ENCODE results near the gene PTPN20. TPM values are rescaled to one million over a fixed set of nuclear protein-coding genes. Genes with fewer than 3 reads are reported as not detected.
"Not testable (repeated sequence)": the region's sequence is repeated elsewhere in the genome, so short reads cannot be mapped to it uniquely, and the experiment has no call there.

Gene PTPN20
- total RNA-seq, 2 experiments from 2014 or later, result 2.2 to 2.5 TPM

DNA sequence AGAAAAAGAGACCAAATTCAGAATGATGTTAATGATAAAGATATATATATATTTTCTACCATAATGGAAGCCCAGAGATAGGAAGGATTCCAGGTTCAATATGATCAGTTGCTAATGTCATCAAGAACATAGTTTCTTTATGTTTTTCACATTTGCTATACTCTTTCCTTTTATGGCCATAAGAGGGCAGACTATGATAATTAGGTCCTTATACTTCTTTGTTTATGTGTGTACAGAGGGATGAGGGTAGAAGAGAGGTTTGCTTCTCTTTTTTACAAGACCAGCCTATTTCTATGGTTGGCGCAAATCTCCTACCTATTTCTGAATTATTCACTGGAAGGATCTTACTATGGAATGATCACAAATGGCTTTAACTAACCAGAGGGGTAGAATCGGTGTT, 52.1 kb downstream of the PTPN20 start:
- not testable (repeated sequence) for H3K36me3 ChIP-seq (ENCODE audit: insufficient read depth, low read length)

DNA sequence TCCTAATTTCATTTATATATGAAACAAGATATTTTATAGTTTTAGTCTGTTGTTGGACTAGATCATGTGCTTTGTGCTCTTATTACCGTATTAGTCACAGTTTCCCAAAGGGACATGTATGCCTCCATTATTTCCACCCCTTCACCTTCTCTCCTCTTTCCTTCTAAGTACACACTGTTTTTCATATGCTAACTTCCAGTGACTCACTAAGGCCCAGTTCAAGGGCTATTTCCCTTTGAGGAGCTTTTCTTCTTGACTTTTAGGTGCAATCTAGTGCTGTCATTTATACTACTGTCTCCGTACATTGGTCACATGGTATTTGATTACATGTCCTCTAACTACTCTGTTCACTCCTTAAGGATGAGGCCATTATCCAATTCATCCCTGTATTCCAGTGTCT, 55.8 kb downstream of the PTPN20 start:
- H3K27me3 ChIP-seq (ENCODE audit: control insufficient read depth in 1 of 2, insufficient read depth in 2 of 2, low read length in 2 of 2); H3K36me3 ChIP-seq (ENCODE audit: insufficient read depth, low read length); H3K4me3 ChIP-seq (ENCODE audit: low read length); H3K36me3 Mint-ChIP-seq (ENCODE audit: low read depth); H3K4me3 Mint-ChIP-seq; H3K27ac Mint-ChIP-seq; H3K27ac ChIP-seq (ENCODE audit: low read depth in 1 of 2, low read length in 2 of 2); DNase-seq; CTCF ChIA-PET; ATAC-seq (ENCODE audit: poor library complexity); intact Hi-C loops (cut with DNase I, micrococcal nuclease); H3K9me3 ChIP-seq (ENCODE audit: control insufficient read depth in 1 of 2, insufficient read depth in 1 of 2, low read length in 2 of 2); POLR2A ChIA-PET; H3K27me3 Mint-ChIP-seq; H3K4me1 Mint-ChIP-seq (ENCODE audit: low read depth); H3K9me3 Mint-ChIP-seq; H3K4me1 ChIP-seq (ENCODE audit: insufficient read depth, low read length): not testable (repeated sequence)

More for the DNA sequence above, 52.1 kb downstream of the PTPN20 start:
- DNase-seq; H3K9me3 ChIP-seq (ENCODE audit: control insufficient read depth in 1 of 2, insufficient read depth in 1 of 2, low read length in 2 of 2); H3K27me3 Mint-ChIP-seq; H3K27ac Mint-ChIP-seq; H3K4me3 ChIP-seq (ENCODE audit: low read length); intact Hi-C loops (cut with DNase I, micrococcal nuclease); POLR2A ChIA-PET; H3K4me1 ChIP-seq (ENCODE audit: insufficient read depth, low read length); H3K27ac ChIP-seq (ENCODE audit: low read depth in 1 of 2, low read length in 2 of 2); H3K27me3 ChIP-seq (ENCODE audit: control insufficient read depth in 1 of 2, insufficient read depth in 2 of 2, low read length in 2 of 2); H3K4me3 Mint-ChIP-seq; ATAC-seq (ENCODE audit: poor library complexity); H3K36me3 Mint-ChIP-seq (ENCODE audit: low read depth); H3K4me1 Mint-ChIP-seq (ENCODE audit: low read depth); CTCF ChIA-PET; H3K9me3 Mint-ChIP-seq: not testable (repeated sequence)

DNA sequence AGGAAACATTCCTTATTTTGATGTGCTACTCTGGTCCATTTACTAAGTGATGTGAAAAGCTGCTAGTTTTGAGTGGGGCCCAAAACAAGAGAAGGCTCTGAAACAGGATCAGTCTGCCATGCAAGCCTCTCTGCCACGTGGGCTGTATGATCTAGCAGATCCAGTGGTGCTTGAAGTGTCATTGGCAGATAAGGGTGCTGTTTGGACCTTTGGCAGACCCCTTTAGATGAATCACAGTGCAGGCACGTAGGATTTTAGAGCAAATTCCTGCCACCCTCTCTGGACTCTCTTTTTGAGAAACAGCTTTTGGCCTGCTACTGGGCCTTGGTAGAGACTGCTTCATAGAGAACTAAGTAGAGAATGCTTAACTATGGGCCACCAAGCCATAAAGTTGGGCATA, 69.0 kb downstream of the PTPN20 start:
- H3K9me3 ChIP-seq (ENCODE audit: control insufficient read depth in 1 of 2, insufficient read depth in 1 of 2, low read length in 2 of 2); H3K4me3 Mint-ChIP-seq; H3K27me3 Mint-ChIP-seq; H3K27ac Mint-ChIP-seq; H3K4me1 ChIP-seq (ENCODE audit: insufficient read depth, low read length); CTCF ChIA-PET; H3K36me3 ChIP-seq (ENCODE audit: insufficient read depth, low read length); H3K4me3 ChIP-seq (ENCODE audit: low read length); H3K27me3 ChIP-seq (ENCODE audit: control insufficient read depth in 1 of 2, insufficient read depth in 2 of 2, low read length in 2 of 2); H3K4me1 Mint-ChIP-seq (ENCODE audit: low read depth); POLR2A ChIA-PET; H3K9me3 Mint-ChIP-seq; H3K27ac ChIP-seq (ENCODE audit: low read depth in 1 of 2, low read length in 2 of 2); ATAC-seq (ENCODE audit: poor library complexity); H3K36me3 Mint-ChIP-seq (ENCODE audit: low read depth); intact Hi-C loops (cut with DNase I, micrococcal nuclease); DNase-seq: not testable (repeated sequence)

DNA sequence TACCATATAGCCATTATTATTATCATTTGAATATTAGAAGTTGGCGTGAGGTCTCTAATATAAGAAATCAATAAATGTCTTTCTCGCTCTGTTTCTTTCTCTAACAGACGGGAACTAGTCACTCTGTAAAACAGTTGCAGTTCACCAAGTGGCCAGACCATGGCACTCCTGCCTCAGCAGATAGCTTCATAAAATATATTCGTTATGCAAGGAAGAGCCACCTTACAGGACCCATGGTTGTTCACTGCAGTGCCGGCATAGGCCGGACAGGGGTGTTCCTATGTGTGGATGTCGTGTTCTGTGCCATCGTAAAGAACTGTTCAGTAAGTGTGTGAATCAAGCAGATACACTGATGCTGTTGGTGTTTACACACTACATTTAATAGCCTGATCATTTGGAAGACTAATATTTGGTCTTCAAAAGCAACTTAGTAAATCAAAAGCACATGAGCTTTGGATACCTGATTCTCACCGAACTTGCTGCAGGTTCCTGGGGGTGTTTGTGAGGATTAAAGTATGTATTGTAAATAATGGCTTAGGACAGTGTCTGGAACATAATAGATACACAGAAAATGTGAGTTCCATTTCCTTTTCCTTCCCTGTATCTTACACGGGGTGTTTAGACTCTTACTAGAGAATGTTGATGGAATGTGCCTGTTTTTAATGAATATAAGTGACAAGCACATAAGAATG, 76.2 kb downstream of the PTPN20 start:
- H3K36me3 Mint-ChIP-seq (ENCODE audit: low read depth); DNase-seq; CTCF ChIA-PET; H3K4me1 Mint-ChIP-seq (ENCODE audit: low read depth); H3K27me3 Mint-ChIP-seq; POLR2A ChIA-PET; H3K9me3 ChIP-seq (ENCODE audit: control insufficient read depth in 1 of 2, insufficient read depth in 1 of 2, low read length in 2 of 2); H3K4me3 ChIP-seq (ENCODE audit: low read length); H3K27me3 ChIP-seq (ENCODE audit: control insufficient read depth in 1 of 2, insufficient read depth in 2 of 2, low read length in 2 of 2); H3K27ac Mint-ChIP-seq; H3K36me3 ChIP-seq (ENCODE audit: insufficient read depth, low read length); H3K27ac ChIP-seq (ENCODE audit: low read depth in 1 of 2, low read length in 2 of 2); H3K4me1 ChIP-seq (ENCODE audit: insufficient read depth, low read length); H3K9me3 Mint-ChIP-seq; intact Hi-C loops (cut with DNase I, micrococcal nuclease); H3K4me3 Mint-ChIP-seq: not testable (repeated sequence)
- peak; percentile 98 for ATAC-seq (ENCODE audit: poor library complexity)

DNA sequence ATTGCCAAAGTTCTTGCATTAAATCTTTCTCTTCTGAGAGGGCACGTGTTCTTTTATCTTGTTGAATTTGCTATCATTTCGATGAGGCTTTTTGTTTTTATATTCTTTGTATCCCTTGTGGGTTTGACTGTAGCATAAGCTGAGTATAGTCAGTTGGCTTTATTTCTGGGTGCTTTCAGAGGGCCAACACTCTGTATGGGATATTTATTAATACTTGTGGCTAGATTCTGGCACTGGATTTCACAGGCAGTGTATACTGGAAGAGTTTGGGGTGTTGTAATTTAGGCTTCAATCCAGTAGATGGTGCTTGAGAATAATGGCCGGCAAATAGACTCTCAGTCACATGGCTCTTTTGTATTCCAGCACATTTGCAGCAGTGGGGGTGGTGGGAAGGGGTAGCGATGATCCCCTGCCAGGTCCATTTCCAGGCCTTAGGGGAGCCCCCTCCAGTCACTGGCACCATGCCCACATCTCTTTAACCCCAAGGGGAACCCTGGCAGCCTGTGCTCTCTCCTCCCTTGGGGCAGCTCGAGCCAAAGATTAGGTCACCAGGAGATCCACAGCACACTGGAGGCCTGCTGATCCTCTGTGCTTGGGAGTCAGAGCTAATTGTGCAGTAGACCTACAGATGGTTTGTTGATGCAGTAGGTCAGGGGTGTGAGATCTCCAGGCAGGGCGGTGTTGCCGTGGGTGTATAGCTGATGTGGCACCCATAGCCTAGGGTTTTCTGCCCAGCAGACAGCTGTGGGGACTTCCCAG, 81.8 kb downstream of the PTPN20 start:
- TF ChIP-seq, protein P1, sequence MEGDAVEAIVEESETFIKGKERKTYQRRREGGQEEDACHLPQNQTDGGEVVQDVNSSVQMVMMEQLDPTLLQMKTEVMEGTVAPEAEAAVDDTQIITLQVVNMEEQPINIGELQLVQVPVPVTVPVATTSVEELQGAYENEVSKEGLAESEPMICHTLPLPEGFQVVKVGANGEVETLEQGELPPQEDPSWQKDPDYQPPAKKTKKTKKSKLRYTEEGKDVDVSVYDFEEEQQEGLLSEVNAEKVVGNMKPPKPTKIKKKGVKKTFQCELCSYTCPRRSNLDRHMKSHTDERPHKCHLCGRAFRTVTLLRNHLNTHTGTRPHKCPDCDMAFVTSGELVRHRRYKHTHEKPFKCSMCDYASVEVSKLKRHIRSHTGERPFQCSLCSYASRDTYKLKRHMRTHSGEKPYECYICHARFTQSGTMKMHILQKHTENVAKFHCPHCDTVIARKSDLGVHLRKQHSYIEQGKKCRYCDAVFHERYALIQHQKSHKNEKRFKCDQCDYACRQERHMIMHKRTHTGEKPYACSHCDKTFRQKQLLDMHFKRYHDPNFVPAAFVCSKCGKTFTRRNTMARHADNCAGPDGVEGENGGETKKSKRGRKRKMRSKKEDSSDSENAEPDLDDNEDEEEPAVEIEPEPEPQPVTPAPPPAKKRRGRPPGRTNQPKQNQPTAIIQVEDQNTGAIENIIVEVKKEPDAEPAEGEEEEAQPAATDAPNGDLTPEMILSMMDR (IDR thresholded peaks at IDR 0.05), result no peak
- peak in 1 of 14 experiments; percentile 7 for DNase-seq
- ChIA-PET CTCF (interaction anchor here (2.0 kb wide), 1 partner anchor 348 kb away, joined by 4 read pairs; no protein-coding TSS in a partner anchor), POLR2A (no interaction called here)
- no peak for ATAC-seq (ENCODE audit: poor library complexity)
- H3K36me3 ChIP-seq (ENCODE audit: insufficient read depth, low read length), result no peaks in the 10 kb centered on the region
- H3K4me1 ChIP-seq (ENCODE audit: insufficient read depth, low read length), result no peaks in the 10 kb centered on the region
- peaks cover 0 to 4% of the 10 kb centered on the region in 2 experiments for H3K27me3 ChIP-seq (ENCODE audit: control insufficient read depth in 1 of 2, insufficient read depth in 2 of 2, low read length in 2 of 2)
- peaks cover 2% of the 10 kb centered on the region for H3K9me3 Mint-ChIP-seq
- H3K36me3 Mint-ChIP-seq (ENCODE audit: low read depth), result no peaks in the 10 kb centered on the region
- H3K27ac Mint-ChIP-seq, result no peak overlapping the region
- H3K27me3 Mint-ChIP-seq, result peaks cover 7% of the 10 kb centered on the region
- H3K4me3 Mint-ChIP-seq, result no peak overlapping the region
- H3K9me3 ChIP-seq (ENCODE audit: control insufficient read depth in 1 of 2, insufficient read depth in 1 of 2, low read length in 2 of 2), result peaks cover 5 to 12% of the 10 kb centered on the region in 2 experiments
- H3K4me1 Mint-ChIP-seq (ENCODE audit: low read depth), result no peaks in the 10 kb centered on the region
- no peak overlapping the region for H3K4me3 ChIP-seq (ENCODE audit: low read length)
- H3K27ac ChIP-seq (ENCODE audit: low read depth in 1 of 2, low read length in 2 of 2), result no peak overlapping the region
- intact Hi-C loops (cut with DNase I, micrococcal nuclease), result no loop called here
